ENCODE measurements around the gene LONRF2. TPM values are rescaled to one million over a fixed set of nuclear protein-coding genes. Genes with fewer than 3 reads are reported as not detected.

LONRF2 gene
- polyA plus RNA-seq, 1 donor (not counting 4 experiments of a cell fraction or from before 2014, with no cell fraction given): not detected

DNA sequence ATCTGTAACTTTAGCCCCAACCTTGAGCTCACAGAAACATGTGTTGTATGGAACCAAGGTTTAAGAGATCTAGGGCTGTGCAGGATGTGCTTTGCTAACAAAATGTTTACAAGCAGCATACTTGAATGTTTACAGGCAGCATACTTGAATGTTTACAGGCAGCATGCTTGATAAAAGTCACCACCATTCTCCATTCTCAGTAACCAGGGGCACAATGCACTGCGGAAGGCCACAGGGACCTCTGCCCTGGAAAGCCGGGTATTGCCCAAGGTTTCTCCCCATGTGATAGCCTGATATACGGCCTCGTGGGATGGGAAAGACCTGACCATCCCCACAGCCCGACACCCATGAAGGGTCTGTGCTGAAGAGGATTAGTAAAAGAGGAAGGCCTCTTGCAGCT lies 52.4 kb downstream of the LONRF2 start:
- FAIRE-seq (no peak), DNase-seq (ENCODE audit: low read depth, low spot score) (no peak)
- Histone ChIP-seq H3K4me3 (ENCODE audit: control insufficient read depth in 2 of 3, extremely low read depth in 1 of 3, insufficient read depth in 2 of 3, low read depth in 1 of 3, low read length in 3 of 3) (no peak overlapping the region), H3K79me2 (ENCODE audit: control insufficient read depth, insufficient read depth, low read length) (no peaks in the 10 kb centered on the region), H3K9me3 (ENCODE audit: control insufficient read depth, low read depth, low read length) (no peaks in the 10 kb centered on the region), H3K36me3 (ENCODE audit: control insufficient read depth in 2 of 2, extremely low read depth in 1 of 2, insufficient read depth in 2 of 2, low read length in 2 of 2) (no peaks in the 10 kb centered on the region), H3K27ac (ENCODE audit: control insufficient read depth, insufficient read depth, low read length) (no peak overlapping the region), H3K9me1 (ENCODE audit: control insufficient read depth, extremely low read depth, insufficient read depth, low read length) (no peaks in the 10 kb centered on the region), H3K9ac (ENCODE audit: control insufficient read depth, extremely low read depth, insufficient read depth, low read length) (no peak overlapping the region), H3K4me2 (ENCODE audit: control insufficient read depth, extremely low read depth, insufficient read depth, low read depth, low read length) (no peak overlapping the region), H2AFZ (ENCODE audit: control insufficient read depth, low read length) (no peak overlapping the region), H3K4me1 (ENCODE audit: control insufficient read depth, extremely low read depth, insufficient read depth, low read length) (no peaks in the 10 kb centered on the region), H3K27me3 (ENCODE audit: control insufficient read depth, extremely low read depth, insufficient read depth, low read length) (no peaks in the 10 kb centered on the region), H4K20me1 (ENCODE audit: control insufficient read depth, extremely low read depth, insufficient read depth, low read length) (no peaks in the 10 kb centered on the region)
- dilution Hi-C loops (cut with MboI; ENCODE audit: extremely low pct_ligation_motif_present, low sequenced_read_pairs): no loop called here
- TF ChIP-seq EZH2 (IDR thresholded peaks at IDR 0.05; ENCODE audit: low read length): no peak
- TF ChIP-seq, protein P1, sequence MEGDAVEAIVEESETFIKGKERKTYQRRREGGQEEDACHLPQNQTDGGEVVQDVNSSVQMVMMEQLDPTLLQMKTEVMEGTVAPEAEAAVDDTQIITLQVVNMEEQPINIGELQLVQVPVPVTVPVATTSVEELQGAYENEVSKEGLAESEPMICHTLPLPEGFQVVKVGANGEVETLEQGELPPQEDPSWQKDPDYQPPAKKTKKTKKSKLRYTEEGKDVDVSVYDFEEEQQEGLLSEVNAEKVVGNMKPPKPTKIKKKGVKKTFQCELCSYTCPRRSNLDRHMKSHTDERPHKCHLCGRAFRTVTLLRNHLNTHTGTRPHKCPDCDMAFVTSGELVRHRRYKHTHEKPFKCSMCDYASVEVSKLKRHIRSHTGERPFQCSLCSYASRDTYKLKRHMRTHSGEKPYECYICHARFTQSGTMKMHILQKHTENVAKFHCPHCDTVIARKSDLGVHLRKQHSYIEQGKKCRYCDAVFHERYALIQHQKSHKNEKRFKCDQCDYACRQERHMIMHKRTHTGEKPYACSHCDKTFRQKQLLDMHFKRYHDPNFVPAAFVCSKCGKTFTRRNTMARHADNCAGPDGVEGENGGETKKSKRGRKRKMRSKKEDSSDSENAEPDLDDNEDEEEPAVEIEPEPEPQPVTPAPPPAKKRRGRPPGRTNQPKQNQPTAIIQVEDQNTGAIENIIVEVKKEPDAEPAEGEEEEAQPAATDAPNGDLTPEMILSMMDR (optimal IDR thresholded peaks at IDR 0.05 in 1 of 3, IDR thresholded peaks at IDR 0.05 in 1 of 3, conservative IDR thresholded peaks at IDR 0.05 in 1 of 3; ENCODE audit: extremely low read depth in 1 of 3, insufficient read depth in 2 of 3, low read length in 3 of 3): no peak

DNA sequence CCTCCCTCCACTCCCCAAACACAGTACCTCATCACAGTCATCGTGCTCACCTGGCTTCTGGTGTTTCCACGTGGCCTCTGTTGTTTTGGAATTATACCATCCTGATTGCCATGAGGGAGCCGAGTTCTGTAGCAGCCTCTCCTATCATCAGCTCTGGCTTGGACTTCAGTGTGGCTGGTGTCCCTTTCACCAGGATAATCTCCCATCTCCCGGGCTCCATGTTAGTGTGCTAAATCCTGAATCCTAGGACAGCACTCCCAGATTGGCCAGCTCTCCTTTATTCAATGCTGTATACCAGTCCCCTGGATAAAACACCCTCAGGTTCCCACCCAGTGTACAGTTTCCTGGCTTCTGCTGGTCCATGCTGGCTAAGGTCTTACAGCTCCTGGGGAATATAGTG lies 53.3 kb downstream of the LONRF2 start:
- DNase-seq (ENCODE audit: low read depth, low spot score) (no peak), FAIRE-seq (no peak)

More for the DNA sequence above, 53.3 kb downstream of the LONRF2 start:
- no peak overlapping the region for H3K4me2 ChIP-seq (ENCODE audit: control insufficient read depth, extremely low read depth, insufficient read depth, low read depth, low read length)
- no peaks in the 10 kb centered on the region for H3K36me3 ChIP-seq (ENCODE audit: control insufficient read depth in 2 of 2, extremely low read depth in 1 of 2, insufficient read depth in 2 of 2, low read length in 2 of 2)
- H3K4me1 ChIP-seq (ENCODE audit: control insufficient read depth, extremely low read depth, insufficient read depth, low read length): no peaks in the 10 kb centered on the region
- H3K9me1 ChIP-seq (ENCODE audit: control insufficient read depth, extremely low read depth, insufficient read depth, low read length): no peaks in the 10 kb centered on the region
- H3K27ac ChIP-seq (ENCODE audit: control insufficient read depth, insufficient read depth, low read length): no peak overlapping the region
- no peaks in the 10 kb centered on the region for H3K9me3 ChIP-seq (ENCODE audit: control insufficient read depth, low read depth, low read length)
- no peak overlapping the region for H3K4me3 ChIP-seq (ENCODE audit: control insufficient read depth in 2 of 3, extremely low read depth in 1 of 3, insufficient read depth in 2 of 3, low read depth in 1 of 3, low read length in 3 of 3)
- H3K79me2 ChIP-seq (ENCODE audit: control insufficient read depth, insufficient read depth, low read length): no peaks in the 10 kb centered on the region
- no peak overlapping the region for H2AFZ ChIP-seq (ENCODE audit: control insufficient read depth, low read length)
- TF ChIP-seq EZH2 (IDR thresholded peaks at IDR 0.05; ENCODE audit: low read length): no peak
- TF ChIP-seq, protein P1 (optimal IDR thresholded peaks at IDR 0.05 in 1 of 3, IDR thresholded peaks at IDR 0.05 in 1 of 3, conservative IDR thresholded peaks at IDR 0.05 in 1 of 3; ENCODE audit: extremely low read depth in 1 of 3, insufficient read depth in 2 of 3, low read length in 3 of 3): no peak
- H4K20me1 ChIP-seq (ENCODE audit: control insufficient read depth, extremely low read depth, insufficient read depth, low read length): no peaks in the 10 kb centered on the region
- H3K27me3 ChIP-seq (ENCODE audit: control insufficient read depth, extremely low read depth, insufficient read depth, low read length): no peaks in the 10 kb centered on the region
- no peak overlapping the region for H3K9ac ChIP-seq (ENCODE audit: control insufficient read depth, extremely low read depth, insufficient read depth, low read length)
- dilution Hi-C loops (cut with MboI; ENCODE audit: extremely low pct_ligation_motif_present, low sequenced_read_pairs): no loop called here

Data from keratinocyte (primary cell).